ENCODE measurements around the gene PHOX2B.

PHOX2B gene

DNA sequence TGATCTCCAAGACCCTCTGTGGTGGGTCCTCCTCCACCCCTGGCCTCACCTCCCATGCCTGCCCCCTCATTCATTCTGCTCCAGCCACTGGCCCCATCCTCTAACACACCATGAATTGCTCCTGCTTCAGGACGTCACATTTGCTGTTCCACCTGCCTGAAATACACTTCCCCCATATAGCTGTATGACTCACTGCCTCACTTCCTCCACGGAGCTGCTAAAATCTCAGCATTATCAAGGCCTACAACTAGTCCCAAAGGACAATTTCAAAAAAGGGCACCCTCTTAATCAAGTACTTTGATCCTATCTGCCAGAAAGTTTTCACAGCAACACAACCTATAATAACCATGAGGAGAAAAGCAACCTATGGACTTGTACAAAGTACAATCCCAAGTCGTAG, 43.6 kb upstream of the PHOX2B start:
- Histone ChIP-seq H2AFZ (ENCODE audit: low read depth, low read length) (no peak overlapping the region), H3K4me3 (ENCODE audit: insufficient read depth in 1 of 2, low read depth in 1 of 2, low read length in 2 of 2) (no peak overlapping the region), H3K9me3 (ENCODE audit: control insufficient read depth, low read length) (no peaks in the 10 kb centered on the region), H3K4ac (ENCODE audit: low read depth in 1 of 2, low read length in 2 of 2) (no peak overlapping the region), H3K36me3 (ENCODE audit: control insufficient read depth in 1 of 2, insufficient read depth in 2 of 2, low read depth in 1 of 2, low read length in 2 of 2) (no peaks in the 10 kb centered on the region), H3K4me2 (ENCODE audit: low read length, poor library complexity, severe bottlenecking) (no peak overlapping the region), H3K27me3 (ENCODE audit: control insufficient read depth in 1 of 2, insufficient read depth in 1 of 2, low read length in 2 of 2) (peaks cover 29 to 43% of the 10 kb centered on the region in 2 experiments), H3K23ac (ENCODE audit: low read length in 2 of 2) (no peak overlapping the region), H2AK5ac (ENCODE audit: low read length, severe bottlenecking) (no peak overlapping the region), H2BK15ac (ENCODE audit: low read depth, poor library complexity, severe bottlenecking) (no peak overlapping the region), H3K79me1 (replicated peaks; ENCODE audit: low read length, poor library complexity, severe bottlenecking) (no peaks in the 10 kb centered on the region), H3K18ac (ENCODE audit: low read depth in 1 of 2, low read length in 2 of 2) (no peak overlapping the region), H3K9ac (ENCODE audit: low read length) (no peak overlapping the region), H2BK12ac (ENCODE audit: low read length in 2 of 2) (no peak overlapping the region), H2BK120ac (ENCODE audit: low read depth, low read length) (no peak overlapping the region), H3K14ac (ENCODE audit: low read length in 2 of 2) (no peak overlapping the region), H3K4me1 (ENCODE audit: control insufficient read depth, insufficient read depth, low read depth, low read length) (peaks cover 3% of the 10 kb centered on the region), H2BK5ac (ENCODE audit: low read depth, low read length, poor library complexity, severe bottlenecking) (no peak overlapping the region), H4K91ac (ENCODE audit: low read length) (no peak overlapping the region), H3K27ac (ENCODE audit: low read length, poor library complexity, severe bottlenecking) (no peak overlapping the region), H4K8ac (ENCODE audit: low read length) (no peak overlapping the region)
- DNase-seq = no peak
- WGBS = 52% methylated on average over 3 of the region's 3 CpGs

DNA sequence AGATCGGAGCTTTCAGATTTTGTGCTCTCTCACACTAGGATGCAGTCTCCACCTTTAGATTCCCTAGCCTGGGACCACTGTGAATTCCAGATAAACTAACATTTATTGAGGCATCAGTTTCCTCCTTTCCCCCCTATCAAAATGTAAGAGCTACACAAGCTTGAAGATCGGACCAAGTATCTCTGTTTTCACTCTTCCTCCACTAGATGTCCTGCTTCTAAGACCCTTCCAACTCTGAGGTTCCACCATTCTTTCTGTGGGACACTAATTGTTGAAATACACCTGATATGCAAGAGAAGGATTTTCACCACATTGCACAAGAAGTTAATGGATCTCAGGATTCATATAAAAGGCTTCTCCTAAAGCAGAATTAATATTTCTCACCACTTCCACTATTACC, 43.0 kb upstream of the PHOX2B start:
- Histone ChIP-seq H3K4me1 (ENCODE audit: control insufficient read depth, insufficient read depth, low read depth, low read length) (peaks cover under 1% of the 10 kb centered on the region), H3K14ac (ENCODE audit: low read length in 2 of 2) (no peak overlapping the region), H3K23ac (ENCODE audit: low read length in 2 of 2) (no peak overlapping the region), H2BK15ac (ENCODE audit: low read depth, poor library complexity, severe bottlenecking) (no peak overlapping the region), H2BK120ac (ENCODE audit: low read depth, low read length) (no peak overlapping the region), H3K79me1 (replicated peaks; ENCODE audit: low read length, poor library complexity, severe bottlenecking) (no peaks in the 10 kb centered on the region), H3K36me3 (ENCODE audit: control insufficient read depth in 1 of 2, insufficient read depth in 2 of 2, low read depth in 1 of 2, low read length in 2 of 2) (no peaks in the 10 kb centered on the region), H4K91ac (ENCODE audit: low read length) (no peak overlapping the region), H3K27ac (ENCODE audit: low read length, poor library complexity, severe bottlenecking) (no peak overlapping the region), H3K18ac (ENCODE audit: low read depth in 1 of 2, low read length in 2 of 2) (no peak overlapping the region), H2AK5ac (ENCODE audit: low read length, severe bottlenecking) (no peak overlapping the region), H2AFZ (ENCODE audit: low read depth, low read length) (no peak overlapping the region), H3K9ac (ENCODE audit: low read length) (no peak overlapping the region), H3K27me3 (ENCODE audit: control insufficient read depth in 1 of 2, insufficient read depth in 1 of 2, low read length in 2 of 2) (peaks cover 25 to 42% of the 10 kb centered on the region in 2 experiments), H2BK12ac (ENCODE audit: low read length in 2 of 2) (no peak overlapping the region), H3K4me2 (ENCODE audit: low read length, poor library complexity, severe bottlenecking) (no peak overlapping the region), H3K9me3 (ENCODE audit: control insufficient read depth, low read length) (no peaks in the 10 kb centered on the region), H2BK5ac (ENCODE audit: low read depth, low read length, poor library complexity, severe bottlenecking) (no peak overlapping the region), H4K8ac (ENCODE audit: low read length) (no peak overlapping the region), H3K4ac (ENCODE audit: low read depth in 1 of 2, low read length in 2 of 2) (no peak overlapping the region), H3K4me3 (ENCODE audit: insufficient read depth in 1 of 2, low read depth in 1 of 2, low read length in 2 of 2) (no peak overlapping the region)
- 52% methylated on average over 2 of the region's 2 CpGs for WGBS
- DNase-seq = no peak

DNA sequence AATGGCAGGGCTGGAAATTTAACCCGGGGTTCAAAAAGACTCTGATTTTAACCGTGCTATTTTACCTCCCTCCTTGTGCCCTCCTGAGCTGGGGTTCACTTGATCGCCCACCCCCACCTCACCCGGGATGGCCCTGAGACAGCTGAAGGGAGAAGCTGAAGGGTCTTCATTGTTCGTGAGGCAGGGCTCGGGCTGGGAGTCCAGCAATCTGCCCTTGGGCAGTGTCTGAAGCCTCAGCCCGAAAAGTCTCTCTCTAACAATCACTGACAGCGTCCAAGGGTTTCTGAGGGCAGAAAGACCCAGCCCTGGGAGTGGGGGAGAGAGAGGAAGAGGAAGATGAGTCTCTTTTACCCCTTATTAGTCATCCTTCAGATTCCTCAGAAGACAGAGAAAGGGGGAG, 39.4 kb upstream of the PHOX2B start:
- H2AK5ac ChIP-seq (ENCODE audit: low read length, severe bottlenecking) = no peak overlapping the region
- H2BK120ac ChIP-seq (ENCODE audit: low read depth, low read length) = no peak overlapping the region
- no peaks in the 10 kb centered on the region for H3K4me1 ChIP-seq (ENCODE audit: control insufficient read depth, insufficient read depth, low read depth, low read length)
- H3K27me3 ChIP-seq (ENCODE audit: control insufficient read depth in 1 of 2, insufficient read depth in 1 of 2, low read length in 2 of 2) = peaks cover 10 to 27% of the 10 kb centered on the region in 2 experiments
- WGBS = 89% methylated on average over 5 of the region's 8 CpGs
- no peak overlapping the region for H4K8ac ChIP-seq (ENCODE audit: low read length)
- H3K18ac ChIP-seq (ENCODE audit: low read depth in 1 of 2, low read length in 2 of 2) = peak overlapping the region in 1 of 2 experiments; percentile 21
- no peak overlapping the region for H2BK5ac ChIP-seq (ENCODE audit: low read depth, low read length, poor library complexity, severe bottlenecking)
- no peaks in the 10 kb centered on the region for H3K9me3 ChIP-seq (ENCODE audit: control insufficient read depth, low read length)
- H2AFZ ChIP-seq (ENCODE audit: low read depth, low read length) = no peak overlapping the region
- H2BK15ac ChIP-seq (ENCODE audit: low read depth, poor library complexity, severe bottlenecking) = no peak overlapping the region
- no peak overlapping the region for H3K27ac ChIP-seq (ENCODE audit: low read length, poor library complexity, severe bottlenecking)
- H2BK12ac ChIP-seq (ENCODE audit: low read length in 2 of 2) = no peak overlapping the region
- DNase-seq = no peak
- peak overlapping the region; percentile 15 for H4K91ac ChIP-seq (ENCODE audit: low read length)
- H3K23ac ChIP-seq (ENCODE audit: low read length in 2 of 2) = no peak overlapping the region
- H3K4me2 ChIP-seq (ENCODE audit: low read length, poor library complexity, severe bottlenecking) = no peak overlapping the region
- no peak overlapping the region for H3K4me3 ChIP-seq (ENCODE audit: insufficient read depth in 1 of 2, low read depth in 1 of 2, low read length in 2 of 2)
- no peak overlapping the region for H3K9ac ChIP-seq (ENCODE audit: low read length)
- no peak overlapping the region for H3K14ac ChIP-seq (ENCODE audit: low read length in 2 of 2)
- H3K36me3 ChIP-seq (ENCODE audit: control insufficient read depth in 1 of 2, insufficient read depth in 2 of 2, low read depth in 1 of 2, low read length in 2 of 2) = no peaks in the 10 kb centered on the region
- H3K4ac ChIP-seq (ENCODE audit: low read depth in 1 of 2, low read length in 2 of 2) = no peak overlapping the region
- H3K79me1 ChIP-seq (replicated peaks; ENCODE audit: low read length, poor library complexity, severe bottlenecking) = no peaks in the 10 kb centered on the region

DNA sequence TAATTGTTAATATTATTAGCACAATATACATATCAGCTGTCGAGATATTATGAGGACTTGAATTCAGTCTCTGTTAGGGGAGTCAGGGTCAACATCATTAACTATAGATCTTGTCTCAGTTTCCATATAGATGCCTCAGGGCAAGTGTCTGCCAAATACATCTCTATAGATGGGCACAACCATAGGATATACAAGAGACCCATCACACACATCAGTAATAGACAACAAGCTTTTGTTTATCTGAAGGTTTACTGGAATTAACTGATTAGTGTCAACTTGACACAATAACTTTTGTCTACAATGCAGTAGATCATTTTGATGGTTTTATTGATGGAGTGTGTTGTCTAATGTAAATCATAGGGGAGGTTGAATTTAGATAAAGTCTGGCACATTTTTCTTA, 37.1 kb upstream of the PHOX2B start:
- H4K8ac ChIP-seq (ENCODE audit: low read length) = no peak overlapping the region
- H2AK5ac ChIP-seq (ENCODE audit: low read length, severe bottlenecking) = no peak overlapping the region
- no peak overlapping the region for H2BK120ac ChIP-seq (ENCODE audit: low read depth, low read length)
- H2BK5ac ChIP-seq (ENCODE audit: low read depth, low read length, poor library complexity, severe bottlenecking) = no peak overlapping the region
- no peak for DNase-seq
- H3K9me3 ChIP-seq (ENCODE audit: control insufficient read depth, low read length) = no peaks in the 10 kb centered on the region
- H3K4me3 ChIP-seq (ENCODE audit: insufficient read depth in 1 of 2, low read depth in 1 of 2, low read length in 2 of 2) = no peak overlapping the region
- H2AFZ ChIP-seq (ENCODE audit: low read depth, low read length) = no peak overlapping the region
- peaks cover 5 to 7% of the 10 kb centered on the region in 2 experiments for H3K27me3 ChIP-seq (ENCODE audit: control insufficient read depth in 1 of 2, insufficient read depth in 1 of 2, low read length in 2 of 2)
- 80% methylated on average over 1 of the region's 1 CpG for WGBS
- no peaks in the 10 kb centered on the region for H3K79me1 ChIP-seq (replicated peaks; ENCODE audit: low read length, poor library complexity, severe bottlenecking)
- no peak overlapping the region for H2BK12ac ChIP-seq (ENCODE audit: low read length in 2 of 2)
- H3K18ac ChIP-seq (ENCODE audit: low read depth in 1 of 2, low read length in 2 of 2) = no peak overlapping the region
- H4K91ac ChIP-seq (ENCODE audit: low read length) = no peak overlapping the region
- no peak overlapping the region for H3K4me2 ChIP-seq (ENCODE audit: low read length, poor library complexity, severe bottlenecking)
- no peak overlapping the region for H3K14ac ChIP-seq (ENCODE audit: low read length in 2 of 2)
- no peak overlapping the region for H3K27ac ChIP-seq (ENCODE audit: low read length, poor library complexity, severe bottlenecking)
- H3K4me1 ChIP-seq (ENCODE audit: control insufficient read depth, insufficient read depth, low read depth, low read length) = no peaks in the 10 kb centered on the region
- no peak overlapping the region for H3K9ac ChIP-seq (ENCODE audit: low read length)
- H3K23ac ChIP-seq (ENCODE audit: low read length in 2 of 2) = no peak overlapping the region
- no peaks in the 10 kb centered on the region for H3K36me3 ChIP-seq (ENCODE audit: control insufficient read depth in 1 of 2, insufficient read depth in 2 of 2, low read depth in 1 of 2, low read length in 2 of 2)
- no peak overlapping the region for H3K4ac ChIP-seq (ENCODE audit: low read depth in 1 of 2, low read length in 2 of 2)
- no peak overlapping the region for H2BK15ac ChIP-seq (ENCODE audit: low read depth, poor library complexity, severe bottlenecking)
